Endothelial cell of umbilical vein (primary cell): ENCODE data around the gene CNPY1. TPM values are rescaled to one million over a fixed set of nuclear protein-coding genes. Genes with fewer than 3 reads are reported as not detected.

Experiments
- BruUV-seq: library from RNA; stranded (reverse); fragments of 400-500 nt; replicated peaks from 2 replicates; lab custom pipeline; 2021; lab: Mats Ljungman, UMichigan
- CTCF ChIA-PET: fragments of 300-600, 350-600 bp; sonication (Branson Sonifier 250); formaldehyde crosslinking; loops from one replicate; lab custom pipeline; 2021; ENCODE audit warnings: antibody characterized with exemption, inconsistent platforms; lab: Charles Lee
- POLR2A ChIA-PET: fragments of 300-600, 350-600 bp; sonication (Branson Sonifier 250); formaldehyde crosslinking; loops from one replicate; lab custom pipeline; 2021; ENCODE audit warnings: antibody characterized with exemption, inconsistent platforms; lab: Charles Lee
- DNase-seq: peaks from one replicate; pipeline ENCODE4 v3.0.0-alpha.2; 2011; ENCODE audit warnings: low read depth, low spot score
- FAIRE-seq: peaks from 2 replicates; lab custom pipeline; 2011; peaks lifted over from hg19 to GRCh38; lab: Jason Lieb, UNC
- H2AFZ ChIP-seq: 2 replicates; pipeline ENCODE4 v1.6.0; 2012; ENCODE audit warnings: low read depth, low read length, control low read depth, inconsistent platforms
- H3K27ac ChIP-seq: 2 replicates; pipeline ENCODE4 v1.5.1; 2011; ENCODE audit warnings: low read depth, mild to moderate bottlenecking, control low read depth, low read length, moderate library complexity; ENCODE audit not compliant: insufficient read depth
- H3K27me3 ChIP-seq, 2 experiments: 2 replicates each; pipeline versions ENCODE4 v1.6.0 to v1.6.1; 2011; ENCODE audit warnings: low read length in 2 of 2, mixed read lengths in 1 of 2; ENCODE audit not compliant: control insufficient read depth in 2 of 2, insufficient read depth in 2 of 2
- H3K36me3 ChIP-seq, 2 experiments: 2 replicates in 1 of 2; 3 replicates in 1 of 2; pipeline ENCODE4 v1.5.1; 2011; ENCODE audit warnings: low read length in 2 of 2, mild to moderate bottlenecking in 1 of 2, moderate library complexity in 1 of 2; ENCODE audit not compliant: control insufficient read depth in 2 of 2, insufficient read depth in 2 of 2; ENCODE audit errors: extremely low read depth in 1 of 2
- H3K4me1 ChIP-seq: 3 replicates; pipeline ENCODE4 v1.5.1; 2011; ENCODE audit warnings: mild to moderate bottlenecking, low read length; ENCODE audit not compliant: control insufficient read depth, insufficient read depth; ENCODE audit errors: extremely low read depth
- H3K4me2 ChIP-seq: 2 replicates; pipeline ENCODE4 v1.6.1; 2011; ENCODE audit warnings: low read length, control low read depth, mixed read lengths; ENCODE audit not compliant: insufficient read depth
- H3K4me3 ChIP-seq, 3 experiments: fragments of 200-600 bp in 1 of 3; sonication (generic), shearing (Covaris generic) in 1 of 3; replicated peaks in 1 of 3; 2 replicates each; pipeline ENCODE4 v1.5.1; 2011 to 2016; ENCODE audit warnings: control low read depth in 3 of 3, low read length in 3 of 3, mild to moderate bottlenecking in 2 of 3, inconsistent platforms in 1 of 3, low read depth in 1 of 3, moderate library complexity in 1 of 3; ENCODE audit not compliant: insufficient read depth in 1 of 3
- H3K79me2 ChIP-seq: 2 replicates; pipeline ENCODE4 v1.6.0; 2012; ENCODE audit warnings: low read length, inconsistent platforms; ENCODE audit not compliant: control insufficient read depth, insufficient read depth
- H3K9ac ChIP-seq: replicated peaks from 2 replicates; pipeline ENCODE3; 2011; ENCODE audit warnings: low read length, control low read depth; ENCODE audit not compliant: insufficient read depth; ENCODE audit errors: extremely low read depth
- H3K9me1 ChIP-seq: replicated peaks from 3 replicates; pipeline ENCODE4 v1.6.0; 2011; ENCODE audit warnings: mild to moderate bottlenecking, low read length; ENCODE audit not compliant: control insufficient read depth, insufficient read depth; ENCODE audit errors: extremely low read depth
- H3K9me3 ChIP-seq: replicated peaks from 2 replicates; pipeline ENCODE4 v1.5.1; 2012; ENCODE audit warnings: low read length, inconsistent platforms; ENCODE audit not compliant: control insufficient read depth, insufficient read depth
- H4K20me1 ChIP-seq: replicated peaks from 2 replicates; pipeline ENCODE3; 2011; ENCODE audit warnings: mild to moderate bottlenecking, low read length; ENCODE audit not compliant: control insufficient read depth, insufficient read depth; ENCODE audit errors: extremely low read depth
- EZH2 ChIP-seq: IDR thresholded peaks from 2 replicates; pipeline ENCODE4 v1.6.1; 2012; ENCODE audit warnings: borderline replicate concordance, low read depth, mild to moderate bottlenecking, moderate library complexity, low read length, inconsistent platforms; ENCODE audit not compliant: severe bottlenecking
- FOS ChIP-seq: IDR thresholded peaks from 2 replicates; pipeline ENCODE4 v1.6.1; 2011; ENCODE audit warnings: mild to moderate bottlenecking, low read length, moderate library complexity, borderline replicate concordance; ENCODE audit not compliant: insufficient read depth
- GATA2 ChIP-seq: IDR thresholded peaks from 2 replicates; pipeline ENCODE4 v1.7.0; 2011; ENCODE audit warnings: low read depth, mild to moderate bottlenecking, moderate library complexity, mixed read lengths, low read length; ENCODE audit not compliant: insufficient read length, insufficient read depth
- JUN ChIP-seq: IDR thresholded peaks from 2 replicates; pipeline ENCODE4 v1.6.1; 2011; ENCODE audit warnings: borderline replicate concordance, low read depth; ENCODE audit not compliant: insufficient read length, insufficient read depth
- MAX ChIP-seq: IDR thresholded peaks from 2 replicates; pipeline ENCODE4 v1.6.1; 2011; ENCODE audit not compliant: insufficient read depth, insufficient read length
- MYC ChIP-seq: IDR thresholded peaks from one replicate; pipeline ENCODE4 v1.6.1; 2011; ENCODE audit warnings: mild to moderate bottlenecking, low read depth, low read length
- POLR2A ChIP-seq: IDR thresholded peaks from 2 replicates; pipeline ENCODE4 v1.6.1; 2012; ENCODE audit warnings: low read depth, mild to moderate bottlenecking, control low read depth, low read length
- POLR2AphosphoS5 ChIP-seq: IDR thresholded peaks from 2 replicates; pipeline ENCODE4 v1.6.1; 2012; ENCODE audit warnings: low read depth, mild to moderate bottlenecking, control low read depth, low read length, moderate library complexity; ENCODE audit not compliant: insufficient read depth
- dilution Hi-C: fragments of 300-500 bp; cut with MboI; formaldehyde crosslinking; loops from one replicate; pipeline ENCODE4 v1.15.0; 2019; ENCODE audit warnings: low sequenced_read_pairs; ENCODE audit not compliant: extremely low pct_ligation_motif_present
- intact Hi-C: fragments of 100-400 bp; cut with micrococcal nuclease; formaldehyde crosslinking; loops from one replicate; pipeline ENCODE4 v1.10.0; 2022
- polyA plus RNA-seq, 4 experiments: library from polyadenylated mRNA; depleted of rRNA in 3 of 4; stranded (reverse) in 3 of 4; unstranded in 1 of 4; fragments of >200 nt; gene quantifications; 2 replicates each; pipeline versions ENCODE4 v1.2.1 to v1.2.3, GENCODE V29; 2011 to 2012; ENCODE audit warnings: missing spikeins in 1 of 4
- total RNA-seq: library from RNA; stranded (reverse); gene quantifications from 2 replicates; pipeline ENCODE4 v1.2.3, GENCODE V29; 2021
- TF ChIP-seq, protein P1 (sequence below), 2 donors: IDR thresholded peaks; 1 replicate in 1 of 2; 2 replicates in 1 of 2; pipeline ENCODE4 v1.5.1; 2011; ENCODE audit warnings: low read length in 2 of 2, mild to moderate bottlenecking in 2 of 2, moderate library complexity in 2 of 2, control low read depth in 1 of 2, inconsistent platforms in 1 of 2, low read depth in 1 of 2; ENCODE audit not compliant: insufficient read depth in 1 of 2; ENCODE audit errors: extremely low read depth in 1 of 2

CNPY1 gene
- total and polyA plus RNA-seq, 2 donors (not counting 3 experiments of a cell fraction or from before 2014, with no cell fraction given): not detected

GRCh38 chr7:155490697-155491628 is 55.4 kb downstream of the CNPY1 start:
- Histone ChIP-seq H3K27me3 (peaks cover 6 to 12% of the 10 kb centered on the region in 2 experiments), H3K4me2 (peak overlapping the region; percentile 41), H3K27ac (no peak overlapping the region), H3K79me2 (no peaks in the 10 kb centered on the region), H3K4me3 (no peak overlapping the region), H3K36me3 (no peaks in the 10 kb centered on the region), H2AFZ (peak overlapping the region; percentile 32), H3K4me1 (no peaks in the 10 kb centered on the region), H3K9ac (no peak overlapping the region), H3K9me3 (no peaks in the 10 kb centered on the region), H4K20me1 (no peaks in the 10 kb centered on the region), H3K9me1 (no peaks in the 10 kb centered on the region)
- FAIRE-seq (no peak), DNase-seq (no peak)
- intact Hi-C loops (no loop called here), dilution Hi-C loops (no loop called here)
- ChIA-PET CTCF (interaction anchor here (0.6 kb wide), 1 partner anchor 28 kb away, joined by 3 read pairs; no protein-coding TSS in a partner anchor), POLR2A (no interaction called here)
- BruUV-seq: no TSS peak
- TF ChIP-seq EZH2 (peak; percentile 39), GATA2 (no peak)

GRCh38 chr7:155489862-155490696 is 56.3 kb downstream of the CNPY1 start:
- H3K4me3 ChIP-seq: no peak overlapping the region
- no peaks in the 10 kb centered on the region for H3K79me2 ChIP-seq
- intact Hi-C loops (no loop called here), dilution Hi-C loops (no loop called here)
- H3K9ac ChIP-seq: no peak overlapping the region
- no peaks in the 10 kb centered on the region for H3K9me3 ChIP-seq
- no peak overlapping the region for H3K4me2 ChIP-seq
- ChIA-PET POLR2A (no interaction called here), CTCF (no interaction called here)
- no peak for TF ChIP-seq MAX
- no peak for TF ChIP-seq EZH2
- TF ChIP-seq MYC: no peak
- no peak for TF ChIP-seq FOS
- no peak for TF ChIP-seq GATA2
- no peak for TF ChIP-seq POLR2AphosphoS5
- TF ChIP-seq, protein P1, sequence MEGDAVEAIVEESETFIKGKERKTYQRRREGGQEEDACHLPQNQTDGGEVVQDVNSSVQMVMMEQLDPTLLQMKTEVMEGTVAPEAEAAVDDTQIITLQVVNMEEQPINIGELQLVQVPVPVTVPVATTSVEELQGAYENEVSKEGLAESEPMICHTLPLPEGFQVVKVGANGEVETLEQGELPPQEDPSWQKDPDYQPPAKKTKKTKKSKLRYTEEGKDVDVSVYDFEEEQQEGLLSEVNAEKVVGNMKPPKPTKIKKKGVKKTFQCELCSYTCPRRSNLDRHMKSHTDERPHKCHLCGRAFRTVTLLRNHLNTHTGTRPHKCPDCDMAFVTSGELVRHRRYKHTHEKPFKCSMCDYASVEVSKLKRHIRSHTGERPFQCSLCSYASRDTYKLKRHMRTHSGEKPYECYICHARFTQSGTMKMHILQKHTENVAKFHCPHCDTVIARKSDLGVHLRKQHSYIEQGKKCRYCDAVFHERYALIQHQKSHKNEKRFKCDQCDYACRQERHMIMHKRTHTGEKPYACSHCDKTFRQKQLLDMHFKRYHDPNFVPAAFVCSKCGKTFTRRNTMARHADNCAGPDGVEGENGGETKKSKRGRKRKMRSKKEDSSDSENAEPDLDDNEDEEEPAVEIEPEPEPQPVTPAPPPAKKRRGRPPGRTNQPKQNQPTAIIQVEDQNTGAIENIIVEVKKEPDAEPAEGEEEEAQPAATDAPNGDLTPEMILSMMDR (IDR thresholded peaks at IDR 0.05; ENCODE audit: extremely low read depth in 1 of 2, insufficient read depth in 1 of 2, low read depth in 1 of 2, low read length in 2 of 2): no peak
- TF ChIP-seq POLR2A: no peak
- TF ChIP-seq JUN: no peak
- H3K36me3 ChIP-seq: no peaks in the 10 kb centered on the region
- H3K9me1 ChIP-seq: no peaks in the 10 kb centered on the region
- H4K20me1 ChIP-seq: no peaks in the 10 kb centered on the region
- no peak overlapping the region for H3K27ac ChIP-seq
- no peaks in the 10 kb centered on the region for H3K4me1 ChIP-seq
- peaks cover 6 to 12% of the 10 kb centered on the region in 2 experiments for H3K27me3 ChIP-seq
- no TSS peak for BruUV-seq
- no peak for FAIRE-seq
- H2AFZ ChIP-seq: peak overlapping the region; percentile 26
- no peak for DNase-seq
